Esophagus squamous epithelium (tissue), 5 donors: ENCODE results near the gene GRAP. TPM values are rescaled to one million over a fixed set of nuclear protein-coding genes. Genes with fewer than 3 reads are reported as not detected.
A peak's percentile ranks its signal among the peaks of the same experiment; 100 is the strongest.

Experiments used
- DNase-seq: peaks from one replicate; lab custom pipeline; 2025; lab: John Stamatoyannopoulos, UW
- H3K27ac ChIP-seq, 4 donors: fragments of 200-600 bp; sonication (generic); one replicate each; pipeline ENCODE4 v1.5.1; 2016 to 2019; ENCODE audit warnings: mild to moderate bottlenecking in 1 of 4
- H3K27me3 ChIP-seq, 4 donors: fragments of 200-600 bp; sonication (generic); 1 replicate in 3 of 4; 2 replicates in 1 of 4; pipeline versions ENCODE4 v1.5.1 to v1.6.0; 2017 to 2021; ENCODE audit warnings: antibody characterized with exemption in 1 of 4
- H3K36me3 ChIP-seq, 3 donors: fragments of 200-600 bp; sonication (generic); one replicate each; pipeline ENCODE4 v1.5.1; 2016 to 2019
- H3K4me1 ChIP-seq, 3 donors: fragments of 200-600 bp; sonication (generic); one replicate each; pipeline ENCODE4 v1.5.1; 2017 to 2019
- H3K4me3 ChIP-seq, 4 donors: fragments of 200-600 bp; sonication (generic); 1 replicate in 3 of 4; 2 replicates in 1 of 4; pipeline ENCODE4 v1.5.1; 2016 to 2019; ENCODE audit warnings: mild to moderate bottlenecking in 2 of 4, moderate library complexity in 1 of 4
- H3K9me3 ChIP-seq, 3 donors: fragments of 200-600 bp; sonication (generic); one replicate each; pipeline ENCODE4 v1.5.1; 2016 to 2019
- POLR2A ChIP-seq, 4 donors: fragments of 450-650 bp; IDR thresholded peaks; one replicate each; pipeline ENCODE4 v1.6.1; 2017; ENCODE audit warnings: antibody characterized with exemption in 4 of 4, mild to moderate bottlenecking in 4 of 4, moderate library complexity in 3 of 4
- WGBS, 2 donors: methylation state at CpG; one replicate each; pipeline ENCODE4 v1.1.5; 2018; 5-methylcytosine and 5-hydroxymethylcytosine counted together
- intact Hi-C: fragments of 100-400 bp; cut with DNase I; formaldehyde crosslinking; loops from one replicate; pipeline ENCODE4 v1.15.0; 2022
- total RNA-seq, 4 donors: library from RNA; depleted of rRNA; stranded (reverse); fragments of >200 nt; gene quantifications; one replicate each; pipeline ENCODE4 v1.1.0, GENCODE V29; 2016
- TF ChIP-seq, protein P1 (sequence below), 6 experiments: fragments of 450-650 bp in 4 of 6; fragments of 200-600 bp in 2 of 6; sonication (generic) in 2 of 6; IDR thresholded peaks; one replicate each; pipeline ENCODE4 v1.5.1; 2016 to 2019; ENCODE audit warnings: antibody characterized with exemption in 6 of 6, mild to moderate bottlenecking in 4 of 6, moderate library complexity in 4 of 6
- donor health status: DM: yes; HTN: yes; CAD: no.

The GRAP gene
- total RNA-seq, 4 donors from 2014 or later: 1.0 to 4.2 (median 1.7) TPM

DNA sequence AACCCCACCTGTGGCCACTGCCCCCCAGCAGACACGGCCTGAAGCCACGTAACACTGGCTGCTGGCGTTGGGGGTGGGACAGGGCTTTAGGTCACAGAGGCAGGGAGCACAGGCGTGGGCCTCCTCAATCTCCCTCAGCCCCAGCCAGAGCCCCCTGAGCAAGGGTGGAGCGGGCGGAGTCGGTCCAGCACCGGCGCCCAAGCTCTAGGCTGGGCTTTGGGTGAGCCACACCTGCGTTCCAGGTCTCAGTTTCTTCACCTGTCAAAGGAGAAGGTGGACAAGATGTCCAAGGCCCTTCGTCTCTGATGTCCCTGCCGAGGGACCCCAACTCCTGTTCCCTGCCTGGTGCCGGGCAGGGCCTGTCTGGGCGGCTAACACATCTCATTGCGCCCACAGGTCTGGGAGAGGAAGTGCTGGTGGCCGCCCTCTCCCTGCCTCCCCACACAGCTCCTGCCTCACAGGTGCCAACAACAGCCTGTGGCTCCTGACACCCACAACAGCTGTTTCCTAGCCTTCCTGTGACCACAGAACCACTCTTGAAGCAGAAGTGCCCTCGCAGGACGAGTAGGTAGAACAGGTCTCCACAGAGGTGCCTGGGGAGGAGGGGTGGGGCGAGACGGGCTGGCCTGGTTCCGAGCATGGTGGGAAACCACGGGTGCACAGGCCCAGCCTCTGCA is 54.2 kb downstream of the GRAP start:
- H3K27me3 ChIP-seq: no peaks in the 10 kb centered on the region
- peak overlapping the region in 1 of 4 donors; percentile 8 for H3K4me3 ChIP-seq
- intact Hi-C loops: no loop called here
- TF ChIP-seq, protein P1, sequence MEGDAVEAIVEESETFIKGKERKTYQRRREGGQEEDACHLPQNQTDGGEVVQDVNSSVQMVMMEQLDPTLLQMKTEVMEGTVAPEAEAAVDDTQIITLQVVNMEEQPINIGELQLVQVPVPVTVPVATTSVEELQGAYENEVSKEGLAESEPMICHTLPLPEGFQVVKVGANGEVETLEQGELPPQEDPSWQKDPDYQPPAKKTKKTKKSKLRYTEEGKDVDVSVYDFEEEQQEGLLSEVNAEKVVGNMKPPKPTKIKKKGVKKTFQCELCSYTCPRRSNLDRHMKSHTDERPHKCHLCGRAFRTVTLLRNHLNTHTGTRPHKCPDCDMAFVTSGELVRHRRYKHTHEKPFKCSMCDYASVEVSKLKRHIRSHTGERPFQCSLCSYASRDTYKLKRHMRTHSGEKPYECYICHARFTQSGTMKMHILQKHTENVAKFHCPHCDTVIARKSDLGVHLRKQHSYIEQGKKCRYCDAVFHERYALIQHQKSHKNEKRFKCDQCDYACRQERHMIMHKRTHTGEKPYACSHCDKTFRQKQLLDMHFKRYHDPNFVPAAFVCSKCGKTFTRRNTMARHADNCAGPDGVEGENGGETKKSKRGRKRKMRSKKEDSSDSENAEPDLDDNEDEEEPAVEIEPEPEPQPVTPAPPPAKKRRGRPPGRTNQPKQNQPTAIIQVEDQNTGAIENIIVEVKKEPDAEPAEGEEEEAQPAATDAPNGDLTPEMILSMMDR (IDR thresholded peaks at IDR 0.05): no peak
- TF ChIP-seq POLR2A (IDR thresholded peaks at IDR 0.05): no peak
- H3K27ac ChIP-seq: peak overlapping the region; percentile 61 to 84 (median 77)
- 6% methylated on average over 3 of the region's 22 CpGs; no CpG with 5 or more reads in 1 of the 2 donors for WGBS, 2 donors
- DNase-seq: no peak
- H3K4me1 ChIP-seq: peaks cover 57 to 97% (median 73%) of the 10 kb centered on the region in 3 donors
- H3K36me3 ChIP-seq: peaks cover 0 to 41% (median 6%) of the 10 kb centered on the region in 3 donors
- H3K9me3 ChIP-seq: peaks cover 0 to 4% (median 0%) of the 10 kb centered on the region in 3 donors

DNA sequence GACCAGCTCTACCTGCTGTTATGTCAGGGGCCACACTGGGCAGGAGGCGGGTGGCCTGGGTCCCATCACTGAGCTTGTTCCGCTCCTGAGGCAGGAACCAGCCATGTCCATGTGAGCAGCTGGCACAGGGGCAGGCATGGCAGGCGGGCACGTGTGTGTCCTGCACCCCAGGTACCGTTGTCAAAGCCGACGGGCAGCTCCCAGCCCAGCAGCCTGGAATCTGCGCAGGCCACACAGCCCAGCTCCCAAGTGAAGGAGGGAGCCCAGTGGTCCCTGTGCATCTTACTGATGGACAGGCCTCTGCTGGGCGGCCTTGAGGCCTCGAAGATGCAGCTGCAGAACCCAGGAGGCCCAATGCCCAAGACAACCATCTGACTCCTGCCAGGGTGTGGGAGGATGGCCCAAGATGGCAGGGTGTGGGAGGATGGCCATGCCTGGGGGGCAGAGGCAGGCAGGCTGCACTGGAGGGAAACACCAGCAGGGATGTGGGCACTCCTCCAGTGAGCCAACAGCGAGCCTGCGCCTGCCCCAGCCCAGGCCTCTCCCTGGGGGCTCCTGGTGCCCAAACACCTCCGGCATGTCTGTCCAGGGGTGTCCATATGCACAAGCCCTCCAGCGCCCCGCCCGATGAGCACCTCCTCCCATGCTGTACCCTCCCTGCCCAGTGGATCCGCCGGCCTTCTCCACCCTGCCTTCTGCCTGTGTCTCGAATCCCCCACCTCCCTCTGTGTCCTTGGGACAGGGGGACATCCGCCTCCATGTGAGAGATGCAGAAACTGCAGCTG is 55.0 kb downstream of the GRAP start:
- intact Hi-C loops: no loop called here
- TF ChIP-seq, protein P1 (IDR thresholded peaks at IDR 0.05): no peak
- TF ChIP-seq POLR2A (IDR thresholded peaks at IDR 0.05): no peak
- H3K9me3 ChIP-seq: peaks cover 0 to 4% (median 0%) of the 10 kb centered on the region in 3 donors
- H3K36me3 ChIP-seq: peaks cover 0 to 41% (median 6%) of the 10 kb centered on the region in 3 donors
- 55 to 67% methylated on average over 4 to 12 of the region's 20 CpGs for WGBS, 2 donors
- H3K4me1 ChIP-seq: peaks cover 57 to 97% (median 82%) of the 10 kb centered on the region in 3 donors
- H3K27me3 ChIP-seq: no peaks in the 10 kb centered on the region
- DNase-seq: no peak
- peak overlapping the region; percentile 61 to 84 (median 77) for H3K27ac ChIP-seq
- no peak overlapping the region for H3K4me3 ChIP-seq

DNA sequence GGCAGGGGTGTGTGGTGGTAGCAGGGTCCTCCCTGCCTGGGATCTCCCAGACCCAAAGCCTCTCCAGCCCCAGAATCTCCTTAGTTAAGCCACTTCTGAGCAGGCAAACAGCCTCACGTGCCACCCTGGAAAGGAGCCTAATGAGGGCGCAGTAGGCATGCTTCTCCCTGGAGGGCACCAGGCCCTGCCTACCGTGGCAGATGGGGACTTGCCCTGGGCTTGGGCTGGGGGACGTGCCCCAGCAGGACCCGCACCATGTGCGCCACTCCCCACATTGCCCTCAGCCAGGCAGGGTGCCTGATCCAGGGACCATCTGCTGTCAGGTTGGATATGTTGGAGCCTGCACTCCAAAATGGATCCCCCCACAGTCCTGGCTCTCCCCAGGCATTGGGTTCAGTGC is 56.4 kb downstream of the GRAP start:
- TF ChIP-seq POLR2A (IDR thresholded peaks at IDR 0.05): no peak
- TF ChIP-seq, protein P1 (IDR thresholded peaks at IDR 0.05): peak in 1 of 6 experiments; percentile 6
- Histone ChIP-seq H3K36me3 (peaks cover 0 to 42% (median 3%) of the 10 kb centered on the region in 3 donors), H3K27ac (peak overlapping the region; percentile 61 to 84 (median 77)), H3K4me1 (peaks cover 64 to 100% (median 94%) of the 10 kb centered on the region in 3 donors), H3K27me3 (no peaks in the 10 kb centered on the region), H3K4me3 (no peak overlapping the region), H3K9me3 (no peaks in the 10 kb centered on the region)
- intact Hi-C loops: no loop called here
- WGBS, 2 donors: 40 to 70% methylated on average over 2 to 3 of the region's 6 CpGs
- DNase-seq: no peak

DNA sequence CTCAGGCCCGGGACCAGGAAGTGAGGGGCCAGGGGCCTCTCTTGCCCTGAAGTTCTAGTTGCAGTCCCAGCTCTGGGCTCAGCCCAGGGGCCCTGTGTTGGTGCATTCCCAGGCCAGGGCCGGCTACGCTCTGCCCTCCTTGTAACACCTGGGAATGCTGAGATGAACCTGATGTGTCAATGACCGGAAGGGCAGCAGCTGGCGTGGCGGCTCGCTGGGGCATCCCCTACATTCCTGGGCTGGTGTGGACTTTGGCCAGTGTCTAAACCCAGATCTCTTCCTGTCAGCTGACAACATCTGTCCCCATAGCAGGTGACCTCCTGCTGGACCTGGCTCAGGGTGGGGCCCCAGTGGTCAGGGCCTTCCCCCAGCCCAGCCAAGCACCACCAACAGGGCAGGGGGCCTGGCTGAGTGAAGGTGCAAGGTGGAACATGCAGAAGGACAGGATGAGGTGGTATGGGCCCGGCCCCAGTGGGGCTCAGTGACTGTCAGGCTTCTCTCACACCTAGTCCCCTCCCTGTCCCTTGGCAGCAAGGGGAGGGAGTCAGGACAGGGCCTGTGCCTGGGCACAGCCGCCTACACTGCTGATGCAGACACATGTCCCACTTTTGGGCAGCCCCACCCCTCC is 58.1 kb downstream of the GRAP start:
- no peak overlapping the region for H3K4me3 ChIP-seq
- intact Hi-C loops: no loop called here
- H3K9me3 ChIP-seq: no peaks in the 10 kb centered on the region
- WGBS, 2 donors: 30 to 42% methylated on average over 2 to 3 of the region's 9 CpGs
- peaks cover 0 to 53% (median 3%) of the 10 kb centered on the region in 3 donors for H3K36me3 ChIP-seq
- H3K27ac ChIP-seq: peak overlapping the region; percentile 3 to 84 (median 77)
- H3K4me1 ChIP-seq: peaks cover 62 to 100% (median 93%) of the 10 kb centered on the region in 3 donors
- no peaks in the 10 kb centered on the region for H3K27me3 ChIP-seq
- no peak for TF ChIP-seq POLR2A (IDR thresholded peaks at IDR 0.05)
- TF ChIP-seq, protein P1 (IDR thresholded peaks at IDR 0.05): no peak
- no peak for DNase-seq
